Calu3 (cell line): ENCODE measurements around the gene ASB15. TPM values are rescaled to one million over a fixed set of nuclear protein-coding genes. Genes with fewer than 3 reads are reported as not detected.

Experiments used
- BruUV-seq: library from RNA; stranded (reverse); fragments of 400-500 nt; replicated peaks from 2 replicates; lab custom pipeline; 2021; lab: Mats Ljungman, UMichigan
- CTCF ChIA-PET: fragments of 300-600 bp; sonication (Branson Sonifier 250); formaldehyde crosslinking; loops from one replicate; lab custom pipeline; 2022; ENCODE audit warnings: antibody characterized with exemption; lab: Charles Lee
- DNase-seq: peaks from one replicate; pipeline ENCODE4 v3.0.0; 2022
- H3K27ac Mint-ChIP-seq: one replicate; pipeline ENCODE4 v1.8.0; 2022; ENCODE audit warnings: mixed read lengths; ENCODE audit not compliant: unreplicated experiment
- H3K27me3 Mint-ChIP-seq: one replicate; pipeline ENCODE4 v1.8.0; 2022; ENCODE audit warnings: mixed read lengths; ENCODE audit not compliant: unreplicated experiment
- H3K36me3 Mint-ChIP-seq: one replicate; pipeline ENCODE4 v1.8.0; 2022; ENCODE audit warnings: mild to moderate bottlenecking, moderate library complexity, mixed read lengths; ENCODE audit not compliant: insufficient read depth, unreplicated experiment
- H3K4me1 Mint-ChIP-seq: one replicate; pipeline ENCODE4 v1.8.0; 2022; ENCODE audit warnings: mild to moderate bottlenecking, low read depth, mixed read lengths; ENCODE audit not compliant: unreplicated experiment
- H3K4me3 Mint-ChIP-seq: one replicate; pipeline ENCODE4 v1.8.0; 2022; ENCODE audit warnings: mild to moderate bottlenecking, low read depth, moderate library complexity, mixed read lengths; ENCODE audit not compliant: unreplicated experiment
- H3K9me3 Mint-ChIP-seq: one replicate; pipeline ENCODE4 v1.8.0; 2022; ENCODE audit warnings: low read depth, mixed read lengths; ENCODE audit not compliant: unreplicated experiment
- CTCF ChIP-seq: fragments of 200-600 bp; IDR thresholded peaks from one replicate; pipeline ENCODE4 v1.8.0; 2022; ENCODE audit warnings: antibody characterized with exemption; ENCODE audit not compliant: unreplicated experiment
- intact Hi-C: fragments of 100-400 bp; cut with micrococcal nuclease; formaldehyde crosslinking; loops from one replicate; pipeline ENCODE4 v1.10.0; 2022; ENCODE audit not compliant: unreplicated experiment
- total RNA-seq: library from RNA; stranded (reverse); gene quantifications from 2 replicates; pipeline ENCODE4 v1.2.3, GENCODE V29; 2022

ASB15 gene
- total RNA-seq, 1 experiment from 2014 or later: not detected

- intact Hi-C loops: no loop called here
- Mint-ChIP-seq H3K36me3 (no peaks in the 10 kb centered on the region), H3K4me3 (no peak overlapping the region), H3K27ac (no peak overlapping the region), H3K9me3 (no peaks in the 10 kb centered on the region), H3K4me1 (no peaks in the 10 kb centered on the region), H3K27me3 (peaks cover 21% of the 10 kb centered on the region)
- no TSS peak for BruUV-seq
- no peak for DNase-seq
- no peak for TF ChIP-seq CTCF
- CTCF ChIA-PET: no interaction called here
These were observed 64.9 kb downstream of the ASB15 start for GRCh38 chr7:123666492-123666891.

- no TSS peak for BruUV-seq
- CTCF ChIA-PET: no interaction called here
- Mint-ChIP-seq H3K36me3 (no peaks in the 10 kb centered on the region), H3K4me1 (no peaks in the 10 kb centered on the region), H3K27ac (no peak overlapping the region), H3K9me3 (no peaks in the 10 kb centered on the region), H3K27me3 (no peaks in the 10 kb centered on the region), H3K4me3 (no peak overlapping the region)
- intact Hi-C loops: no loop called here
- TF ChIP-seq CTCF: no peak
- DNase-seq: no peak
These were observed 67.9 kb downstream of the ASB15 start for GRCh38 chr7:123669485-123669884.

DNA sequence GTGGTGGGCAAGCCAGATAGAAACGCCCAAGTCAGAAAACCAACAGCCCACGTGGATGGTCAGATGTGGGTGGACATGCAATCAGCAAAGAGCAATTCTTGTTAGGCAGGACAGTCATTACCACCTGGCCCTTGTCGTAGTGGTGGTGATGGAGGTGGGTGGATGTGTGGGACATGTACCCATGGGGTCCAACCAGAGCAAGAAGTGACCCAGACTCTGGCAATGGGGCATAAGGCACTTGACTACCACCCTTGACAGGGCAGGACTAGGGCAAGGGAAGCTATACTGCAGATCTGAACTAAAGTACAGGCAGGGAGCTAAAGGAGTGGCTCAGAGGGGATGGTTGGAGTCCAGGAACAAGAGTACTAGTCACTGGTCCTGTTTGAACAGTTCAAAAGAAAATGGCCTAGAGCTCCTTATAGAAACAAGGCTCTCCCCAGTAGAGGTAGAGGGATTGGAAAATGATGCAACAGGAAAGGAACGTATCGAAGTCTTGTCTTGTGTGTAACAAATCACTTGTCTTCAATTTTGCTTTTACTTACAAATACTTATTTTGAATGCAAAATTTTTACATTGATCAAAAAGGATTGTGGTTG, 71.6 kb downstream of the ASB15 start:
- no peaks in the 10 kb centered on the region for H3K36me3 Mint-ChIP-seq
- H3K4me3 Mint-ChIP-seq: no peak overlapping the region
- no peak for DNase-seq

GRCh38 chr7:123673752-123674398, 72.3 kb downstream of the ASB15 start:
- no peak overlapping the region for H3K27ac Mint-ChIP-seq
- H3K27me3 Mint-ChIP-seq: no peaks in the 10 kb centered on the region
- no TSS peak for BruUV-seq

More for the DNA sequence above, 71.6 kb downstream of the ASB15 start:
- H3K4me1 Mint-ChIP-seq: no peaks in the 10 kb centered on the region
- no peak for TF ChIP-seq CTCF
- no TSS peak for BruUV-seq
- no peaks in the 10 kb centered on the region for H3K27me3 Mint-ChIP-seq
- no peaks in the 10 kb centered on the region for H3K9me3 Mint-ChIP-seq
- CTCF ChIA-PET: no interaction called here
- intact Hi-C loops: no loop called here
- no peak overlapping the region for H3K27ac Mint-ChIP-seq

More at GRCh38 chr7:123673752-123674398, 72.3 kb downstream of the ASB15 start:
- intact Hi-C loops: no loop called here
- Mint-ChIP-seq H3K4me1 (no peaks in the 10 kb centered on the region), H3K9me3 (no peaks in the 10 kb centered on the region), H3K36me3 (no peaks in the 10 kb centered on the region), H3K4me3 (no peak overlapping the region)
- no peak for DNase-seq
- CTCF ChIA-PET: interaction anchor here (0.7 kb wide), 1 partner anchor 27 kb away, joined by 3 read pairs; no protein-coding TSS in a partner anchor
- TF ChIP-seq CTCF: no peak
